CD4-positive, alpha-beta T cell treated with Interleukin-1 beta for 1 hour (primary cell): Measurements from ENCODE around the gene THBS2.
"Not testable (repeated sequence)": the region's sequence is repeated elsewhere in the genome, so short reads cannot be mapped to it uniquely, and the experiment has no call there.

ENCODE experiments used
- DNase-seq, 2 donors: peaks; one replicate each; pipeline ENCODE4 v3.0.0-alpha.2; 2020 to 2022

The THBS2 gene

DNA sequence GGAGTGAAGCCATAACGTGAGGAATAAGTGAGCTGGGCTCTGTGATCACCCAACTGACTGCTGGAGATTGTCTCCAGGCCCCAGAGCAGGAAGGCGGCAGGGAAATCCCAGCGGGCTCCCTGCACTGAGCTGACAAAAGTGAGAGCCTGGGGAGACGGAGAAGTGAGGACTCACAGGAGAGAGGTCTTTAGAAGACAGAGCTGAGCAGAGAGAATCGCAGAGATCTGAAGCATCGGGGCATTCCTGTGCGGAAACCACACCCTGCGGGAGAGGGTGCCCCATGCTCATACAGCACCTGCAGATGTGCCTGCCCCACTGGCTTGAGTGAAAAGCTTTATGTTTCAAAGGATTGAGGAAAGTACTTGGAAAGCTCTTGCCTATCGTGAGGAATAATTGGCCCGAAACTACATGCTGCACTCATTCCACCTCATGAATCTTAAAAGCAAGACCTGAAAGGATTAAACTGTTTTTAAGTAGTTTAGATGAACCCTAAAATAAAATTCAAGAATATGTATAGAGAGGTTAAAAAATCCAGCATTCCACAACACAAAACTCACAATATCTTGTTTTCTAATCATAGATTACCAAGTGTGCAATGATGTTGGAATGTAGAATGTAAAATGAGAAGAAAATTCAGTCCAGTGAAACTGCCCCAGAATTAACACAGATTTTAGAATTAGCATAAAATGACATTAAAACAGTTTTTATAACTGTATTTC lies 17.7 kb upstream of the THBS2 start:
- no peak for DNase-seq

DNA sequence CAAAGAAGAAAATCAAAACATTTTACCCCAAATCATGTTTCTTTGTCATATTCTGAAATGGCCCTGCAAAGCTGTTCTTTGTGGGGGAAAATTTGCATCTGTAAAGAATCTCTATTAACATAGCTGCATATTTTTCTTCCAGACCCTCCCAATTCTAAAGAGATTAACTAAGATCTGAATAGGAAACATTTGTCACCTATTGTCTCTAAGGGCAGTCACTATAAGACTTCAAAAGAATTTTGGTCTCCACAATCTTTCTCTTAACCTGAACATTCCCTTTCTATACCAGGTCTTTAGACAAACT lies 16.4 kb upstream of the THBS2 start:
- not testable (repeated sequence) for DNase-seq

GRCh38 chr6:169269180-169270076 lies 15.8 kb upstream of the THBS2 start:
- DNase-seq = no peak

- DNase-seq = no peak
These were observed 14.6 kb upstream of the THBS2 start for GRCh38 chr6:169268276-169268675.

- DNase-seq = no peak
These were observed 13.3 kb upstream of the THBS2 start for GRCh38 chr6:169266746-169267591.

DNA sequence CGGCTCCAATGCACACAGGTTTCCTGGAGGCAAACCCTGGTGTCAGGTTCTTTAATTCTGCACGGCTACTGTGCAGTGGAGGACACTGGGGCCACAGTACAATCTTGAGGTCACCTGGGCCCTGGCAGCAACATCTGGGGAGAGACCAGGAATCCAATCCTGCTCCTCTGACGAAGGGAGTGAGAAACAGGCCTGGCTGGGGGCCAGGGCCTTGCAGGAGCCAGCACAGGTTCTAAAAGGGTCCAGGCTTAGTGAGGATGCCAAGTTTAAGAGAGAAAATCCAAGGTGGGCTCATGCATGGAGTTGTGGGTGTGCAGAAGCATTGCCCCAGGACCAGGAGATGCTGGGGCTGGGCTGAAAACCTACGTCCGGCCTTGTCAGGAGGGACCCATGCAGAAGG lies 12.6 kb upstream of the THBS2 start:
- DNase-seq = no peak

DNA sequence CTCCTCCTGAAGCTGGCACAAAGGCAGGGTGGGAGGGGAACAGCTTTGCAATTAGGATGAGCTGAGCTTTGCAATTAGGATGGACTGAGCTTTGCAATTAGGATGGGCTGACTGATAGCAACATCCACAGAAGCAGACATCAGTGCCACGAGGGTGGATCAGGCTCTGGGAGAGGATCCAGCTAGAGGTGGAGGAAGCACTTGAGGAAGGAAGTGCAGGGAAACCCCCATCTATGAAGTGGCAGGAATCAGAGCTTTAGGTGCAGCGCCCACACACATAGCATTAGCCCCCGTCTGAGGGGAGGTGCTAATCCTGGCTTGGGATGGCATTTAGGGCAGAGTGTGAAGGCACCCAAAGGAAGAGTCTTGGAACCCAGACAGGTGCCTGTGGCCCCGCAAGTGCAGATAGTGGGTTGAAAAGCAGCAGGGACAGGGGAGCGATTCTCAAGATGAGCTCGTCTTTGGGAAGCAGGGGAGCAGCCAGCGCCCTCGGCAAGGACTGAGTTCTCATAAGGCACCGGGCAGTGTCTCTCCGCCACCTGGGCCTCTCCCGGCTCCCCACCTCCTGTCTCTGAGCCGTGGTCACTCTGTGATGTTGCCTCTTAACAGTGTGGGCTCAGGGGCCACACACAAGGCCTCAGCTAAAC lies 12.0 kb upstream of the THBS2 start:
- no peak for DNase-seq

GRCh38 chr6:169263836-169264608 lies 10.4 kb upstream of the THBS2 start:
- DNase-seq = no peak

DNA sequence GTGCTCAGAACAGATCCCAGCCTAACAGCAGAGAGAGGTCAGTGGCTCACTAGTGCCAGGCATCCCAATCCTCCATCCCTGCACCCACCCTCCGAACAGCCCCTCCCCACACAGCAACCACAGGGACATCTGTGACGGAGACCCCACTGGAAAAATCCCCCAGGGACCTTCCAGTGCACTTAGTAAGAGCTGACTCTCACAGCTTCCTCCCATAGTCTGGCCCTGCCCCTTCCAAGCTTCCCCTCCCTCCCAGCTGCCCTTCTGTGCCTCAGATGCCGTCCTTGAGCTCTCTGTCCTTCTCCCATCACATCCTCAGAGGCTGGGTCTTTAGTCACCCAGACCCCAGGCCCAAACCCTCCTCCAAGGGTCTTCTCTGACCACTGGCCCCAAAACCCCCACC lies 9.7 kb upstream of the THBS2 start:
- no peak for DNase-seq

- not testable (repeated sequence) for DNase-seq
These were observed 9.0 kb upstream of the THBS2 start for GRCh38 chr6:169262602-169263001.

GRCh38 chr6:169256518-169256917 lies 2.9 kb upstream of the THBS2 start:
- no peak for DNase-seq

GRCh38 chr6:169256061-169256460 lies 2.4 kb upstream of the THBS2 start:
- DNase-seq = no peak

- DNase-seq = no peak
These were observed 2.0 kb upstream of the THBS2 start for GRCh38 chr6:169255643-169256042.

DNA sequence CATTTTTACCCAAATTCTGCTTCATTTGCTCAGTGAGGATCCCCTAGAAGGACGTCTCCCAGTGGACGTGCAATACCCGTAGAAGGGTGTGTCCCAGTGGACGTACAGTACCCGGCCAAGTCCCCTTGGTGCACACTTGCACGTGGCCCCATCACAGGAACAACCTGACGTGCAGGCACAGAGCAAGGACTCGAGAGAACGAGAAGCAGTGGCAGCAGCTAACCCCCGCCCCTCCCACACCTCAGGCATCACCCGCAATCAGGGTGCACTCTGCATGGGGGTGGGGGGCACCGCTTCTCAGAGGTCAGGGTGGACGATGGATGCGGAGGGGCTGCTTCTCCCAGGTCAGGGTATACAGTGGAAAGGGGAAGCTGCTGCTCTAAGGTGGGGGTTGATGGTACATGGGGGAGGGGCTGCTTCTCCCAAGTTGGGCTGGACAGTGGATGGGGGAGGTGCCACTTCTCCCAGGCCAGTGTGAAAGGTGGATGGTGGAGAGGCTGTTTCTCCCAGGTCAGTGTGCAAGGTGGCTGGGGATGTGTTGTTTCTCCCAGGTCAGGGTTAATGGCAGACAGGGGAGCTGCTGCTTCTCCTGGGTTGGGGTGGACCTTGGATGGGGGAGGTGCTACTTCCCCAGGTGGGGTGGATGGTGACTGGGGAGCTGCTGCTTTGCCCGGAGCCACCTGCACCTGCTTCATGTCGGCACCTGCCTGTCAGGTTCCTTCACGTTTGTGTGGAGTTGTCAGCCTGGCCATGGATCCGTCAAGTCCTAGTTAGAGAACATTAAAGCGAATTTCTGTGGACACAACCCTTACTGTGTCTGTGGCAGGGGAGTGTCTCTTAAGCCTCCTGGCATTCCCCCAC lies 1.0 kb upstream of the THBS2 start:
- no peak for DNase-seq

GRCh38 chr6:169252505-169253189 lies 999 bp downstream of the THBS2 start:
- no peak for DNase-seq

GRCh38 chr6:169251822-169252504 lies 1.7 kb downstream of the THBS2 start:
- DNase-seq = no peak

DNA sequence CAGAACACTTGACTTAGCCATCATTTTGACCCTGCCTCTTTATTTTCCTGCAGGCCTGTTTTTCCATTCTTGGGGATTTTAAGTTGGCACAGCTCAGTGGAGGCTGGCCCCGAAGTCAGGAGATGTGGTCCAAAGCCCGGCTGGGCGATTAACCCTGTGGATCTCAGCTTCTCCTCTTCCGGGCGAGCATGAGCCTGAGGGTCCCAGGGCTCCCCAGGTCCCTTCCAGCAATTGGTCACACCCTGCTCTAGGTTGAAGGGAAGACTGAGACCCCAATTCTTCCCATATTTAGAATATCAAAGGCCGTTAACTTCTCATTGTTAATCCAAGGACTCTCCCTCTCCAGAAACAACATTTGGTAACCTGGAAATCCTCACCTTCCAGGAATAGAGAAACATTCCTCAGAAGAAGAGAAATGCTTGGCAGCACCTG lies 2.3 kb downstream of the THBS2 start:
- DNase-seq = no peak

GRCh38 chr6:169250660-169251059 lies 3.0 kb downstream of the THBS2 start:
- no peak for DNase-seq

DNA sequence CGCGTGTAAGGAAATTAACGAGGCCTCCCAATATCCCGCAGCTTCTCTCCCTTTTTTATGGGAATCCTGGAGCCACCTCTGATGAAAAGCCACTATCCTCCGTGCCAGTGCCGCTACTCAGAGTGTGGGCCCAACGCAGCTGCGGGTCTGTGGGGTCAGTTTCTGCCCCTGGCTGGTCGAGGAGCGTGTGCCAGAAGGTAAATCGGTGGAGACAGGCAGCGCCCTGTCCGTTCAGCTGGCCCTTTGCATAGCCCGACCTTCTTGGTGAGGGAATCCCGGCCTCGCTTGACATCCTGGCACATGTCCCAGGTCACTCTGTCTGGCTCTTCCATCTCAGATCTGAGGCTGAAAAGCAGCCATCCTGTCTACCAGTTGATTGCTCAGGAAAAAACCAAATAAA lies 4.6 kb downstream of the THBS2 start:
- no peak for DNase-seq

- DNase-seq = no peak
These were observed 5.1 kb downstream of the THBS2 start for GRCh38 chr6:169248521-169248971.
